ENCODE measurements around the gene RAC3. TPM values are rescaled to one million over a fixed set of nuclear protein-coding genes. Genes with fewer than 3 reads are reported as not detected.

Gene RAC3
- total and polyA plus RNA-seq, 9 of the 15 experiments (the other 6 are each of a cell fraction or from before 2014, with no cell fraction given), result 0.23 to 292 (median 118) TPM

DNA sequence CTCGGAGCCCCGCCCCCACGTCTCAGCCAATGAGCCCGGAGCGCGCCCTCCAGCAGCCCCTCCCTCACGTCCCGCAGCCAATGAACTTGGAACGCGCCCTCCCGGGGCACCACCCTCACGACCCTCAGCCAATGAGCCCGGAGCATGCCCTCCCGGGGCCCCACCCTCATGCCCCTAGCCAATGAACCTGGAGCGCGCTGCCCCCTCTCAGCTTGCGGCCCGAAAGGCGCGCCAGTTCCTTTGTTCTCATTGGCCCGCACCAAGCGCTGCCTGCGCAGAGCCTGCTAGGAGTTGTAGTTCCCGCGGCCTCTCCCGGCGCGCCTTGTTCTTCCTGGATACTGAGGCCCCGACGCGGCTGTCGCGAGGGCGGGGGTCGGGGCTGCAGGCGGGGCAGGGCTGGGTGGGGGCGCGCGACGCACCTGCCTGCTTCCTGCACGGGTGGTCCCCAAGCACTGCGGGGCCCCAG is 8.5 kb upstream of the RAC3 start, which contains the start of gene LRRC45 (continued):
- TF ChIP-seq, protein P1, sequence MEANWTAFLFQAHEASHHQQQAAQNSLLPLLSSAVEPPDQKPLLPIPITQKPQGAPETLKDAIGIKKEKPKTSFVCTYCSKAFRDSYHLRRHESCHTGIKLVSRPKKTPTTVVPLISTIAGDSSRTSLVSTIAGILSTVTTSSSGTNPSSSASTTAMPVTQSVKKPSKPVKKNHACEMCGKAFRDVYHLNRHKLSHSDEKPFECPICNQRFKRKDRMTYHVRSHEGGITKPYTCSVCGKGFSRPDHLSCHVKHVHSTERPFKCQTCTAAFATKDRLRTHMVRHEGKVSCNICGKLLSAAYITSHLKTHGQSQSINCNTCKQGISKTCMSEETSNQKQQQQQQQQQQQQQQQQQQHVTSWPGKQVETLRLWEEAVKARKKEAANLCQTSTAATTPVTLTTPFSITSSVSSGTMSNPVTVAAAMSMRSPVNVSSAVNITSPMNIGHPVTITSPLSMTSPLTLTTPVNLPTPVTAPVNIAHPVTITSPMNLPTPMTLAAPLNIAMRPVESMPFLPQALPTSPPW (CRISPR knock-in tag; IDR thresholded peaks at IDR 0.05), result peak; percentile 87
- TF ChIP-seq MCM5 (IDR thresholded peaks at IDR 0.05; ENCODE audit: low read depth) (no peak), TEAD4 (IDR thresholded peaks at IDR 0.05; ENCODE audit: low read length) (no peak), TEAD4 (CRISPR knock-in tag; IDR thresholded peaks at IDR 0.05; ENCODE audit: borderline replicate concordance) (no peak), TBP (optimal IDR thresholded peaks at IDR 0.05; ENCODE audit: low read depth, low read length) (no peak), HSF4 (CRISPR knock-in tag; IDR thresholded peaks at IDR 0.05; ENCODE audit: borderline replicate concordance) (no peak), ZNF143 (CRISPR knock-in tag; IDR thresholded peaks at IDR 0.05) (peak; percentile 86), NCOA6 (IDR thresholded peaks at IDR 0.05) (no peak), HMGN3 (IDR thresholded peaks at IDR 0.05; ENCODE audit: borderline replicate concordance, extremely low read depth, insufficient read length, low read depth, low read length) (no peak), FOXO4 (CRISPR knock-in tag; IDR thresholded peaks at IDR 0.05) (no peak), HMG20A (CRISPR knock-in tag; conservative IDR thresholded peaks at IDR 0.05) (no peak), NCOA4 (IDR thresholded peaks at IDR 0.05; ENCODE audit: partially characterized antibody) (no peak), MAZ (CRISPR knock-in tag; conservative IDR thresholded peaks at IDR 0.05 in 1 of 2, IDR thresholded peaks at IDR 0.05 in 1 of 2) (peak in 1 of 2 experiments; percentile 4; a peak in 1 of 4 replicates), STAT5B (CRISPR knock-in tag; IDR thresholded peaks at IDR 0.05) (no peak), ZNF133 (CRISPR knock-in tag; IDR thresholded peaks at IDR 0.05) (no peak), ZNF384 (IDR thresholded peaks at IDR 0.05; ENCODE audit: low read depth, low read length) (no peak), CAMTA2 (CRISPR knock-in tag; conservative IDR thresholded peaks at IDR 0.05) (no peak), NONO (IDR thresholded peaks at IDR 0.05; ENCODE audit: low read depth in 2 of 2, low read length in 1 of 2) (no peak), MYBL2 (IDR thresholded peaks at IDR 0.05; ENCODE audit: low read depth) (no peak), MYBL2 (CRISPR knock-in tag; IDR thresholded peaks at IDR 0.05; ENCODE audit: borderline replicate concordance) (no peak), NR0B1 (IDR thresholded peaks at IDR 0.05; ENCODE audit: partially characterized antibody) (no peak), U2AF1 (optimal IDR thresholded peaks at IDR 0.05; ENCODE audit: low read depth, low read length) (no peak), RNF2 (IDR thresholded peaks at IDR 0.05) (no peak), GTF2A2 (tag; IDR thresholded peaks at IDR 0.05) (no peak), SRSF7 (optimal IDR thresholded peaks at IDR 0.05; ENCODE audit: low read depth, low read length) (no peak), ZNF3 (CRISPR knock-in tag; IDR thresholded peaks at IDR 0.05) (no peak), ZC3H11A (IDR thresholded peaks at IDR 0.05; ENCODE audit: low read depth, low read length) (no peak), THRAP3 (IDR thresholded peaks at IDR 0.05; ENCODE audit: borderline replicate concordance) (no peak), BCL6 (CRISPR knock-in tag; IDR thresholded peaks at IDR 0.05) (no peak)

All from K562 (cell line).